NB4 (cell line): ENCODE measurements around the gene CAMK1G.

Experiments
- DNase-seq: peaks from one replicate; pipeline ENCODE4 v3.0.0; 2010; ENCODE audit warnings: low read depth
- H3K4me3 ChIP-seq: one replicate; pipeline ENCODE4 v1.5.1; 2011; ENCODE audit warnings: mild to moderate bottlenecking, low read depth, low read length, moderate library complexity
- CTCF ChIP-seq: IDR thresholded peaks from one replicate; pipeline ENCODE4 v1.5.1; 2012; ENCODE audit warnings: low read depth, low read length
- MAX ChIP-seq: IDR thresholded peaks from 2 replicates; pipeline ENCODE4 v1.6.1; 2011; ENCODE audit warnings: low read depth, low read length
- MYC ChIP-seq: IDR thresholded peaks from 2 replicates; pipeline ENCODE4 v1.6.1; 2011; ENCODE audit warnings: low read depth, low read length
- POLR2A ChIP-seq: IDR thresholded peaks from 2 replicates; pipeline ENCODE4 v1.6.1; 2011; ENCODE audit warnings: mild to moderate bottlenecking; ENCODE audit not compliant: insufficient read length; ENCODE audit errors: extremely low read depth

CAMK1G gene

GRCh38 chr1:209616366-209617046, 33.0 kb downstream of the CAMK1G start:
- TF ChIP-seq MYC (no peak), MAX (no peak), POLR2A (no peak), CTCF (no peak)
- DNase-seq = no peak
- H3K4me3 ChIP-seq = no peak overlapping the region

- DNase-seq = no peak
- H3K4me3 ChIP-seq = no peak overlapping the region
- TF ChIP-seq MAX (no peak), POLR2A (no peak), MYC (no peak), CTCF (no peak)
Measured at GRCh38 chr1:209617047-209617673, 33.6 kb downstream of the CAMK1G start.

- no peak for TF ChIP-seq CTCF
- no peak for TF ChIP-seq POLR2A
- TF ChIP-seq MAX = no peak
- TF ChIP-seq MYC = no peak
- no peak overlapping the region for H3K4me3 ChIP-seq
- DNase-seq = no peak
Measured at GRCh38 chr1:209617755-209618154, 34.2 kb downstream of the CAMK1G start.

- TF ChIP-seq POLR2A = no peak
- TF ChIP-seq MAX = no peak
- no peak for TF ChIP-seq MYC
- TF ChIP-seq CTCF = no peak
- no peak for DNase-seq
Measured at GRCh38 chr1:209618291-209618690, 34.8 kb downstream of the CAMK1G start.

GRCh38 chr1:209618756-209619420, 35.4 kb downstream of the CAMK1G start:
- no peak for DNase-seq
- TF ChIP-seq MYC (no peak), CTCF (no peak), MAX (no peak), POLR2A (no peak)
- H3K4me3 ChIP-seq = no peak overlapping the region

More at GRCh38 chr1:209618291-209618690, 34.8 kb downstream of the CAMK1G start:
- H3K4me3 ChIP-seq = no peak overlapping the region
